ENCODE results near the gene MAST3. TPM values are rescaled to one million over a fixed set of nuclear protein-coding genes. Genes with fewer than 3 reads are reported as not detected.
A peak's percentile ranks its signal among the peaks of the same experiment; 100 is the strongest.

Gene MAST3
- total and polyA plus RNA-seq, 2 of the 8 experiments (the other 6 are each of a cell fraction or from before 2014, with no cell fraction given): 3.4 to 9.0 TPM

GRCh38 chr19:18194181-18194530 lies 96.6 kb downstream of the MAST3 start:
- H4K91ac ChIP-seq (replicated peaks; ENCODE audit: insufficient read length, low read length): no peak overlapping the region
- no peak overlapping the region for H3K56ac ChIP-seq (replicated peaks; ENCODE audit: insufficient read length, low read depth, low read length)
- no peak overlapping the region for H4K5ac ChIP-seq (ENCODE audit: insufficient read length, low read depth, low read length)
- H2AK5ac ChIP-seq (ENCODE audit: low read depth, low read length): no peak overlapping the region
- H3K9me3 ChIP-seq (ENCODE audit: insufficient read depth in 2 of 2, low read depth in 1 of 2, low read length in 1 of 2): no peaks in the 10 kb centered on the region
- no peak overlapping the region for H2BK15ac ChIP-seq (ENCODE audit: low read length)
- no peak overlapping the region for H3K18ac ChIP-seq (ENCODE audit: extremely low read depth, low read length)
- no peak for FAIRE-seq
- 75% methylated on average over 12 of the region's 12 CpGs; no CpG with 5 or more reads in 1 of the 2 experiments for WGBS, 2 experiments (ENCODE audit: extremely low coverage in 1 of 2, insufficient coverage in 1 of 2, insufficient read length in 1 of 2, insufficient replicate concordance in 2 of 2, low coverage in 1 of 2, low lambda C conversion rate in 2 of 2, missing lambda C conversion rate in 1 of 2)
- peaks cover 3 to 22% of the 10 kb centered on the region in 2 experiments for H4K20me1 ChIP-seq (replicated peaks in 1 of 2; ENCODE audit: control insufficient read depth in 1 of 2, insufficient read depth in 2 of 2, low read length in 2 of 2)
- TF ChIP-seq HDAC2 (IDR thresholded peaks at IDR 0.05; ENCODE audit: borderline replicate concordance in 1 of 2, low read depth in 2 of 2, low read length in 2 of 2) (no peak), GABPA (IDR thresholded peaks at IDR 0.05; ENCODE audit: borderline replicate concordance, insufficient read depth, low read length) (no peak), CBX8 (IDR thresholded peaks at IDR 0.05; ENCODE audit: borderline replicate concordance, low read depth, low read length) (no peak), RFX5 (IDR thresholded peaks at IDR 0.05; ENCODE audit: borderline replicate concordance, low read depth, low read length) (no peak), SIRT6 (IDR thresholded peaks at IDR 0.05; ENCODE audit: low read length) (no peak), E2F6 (IDR thresholded peaks at IDR 0.05) (no peak), RNF2 (IDR thresholded peaks at IDR 0.05; ENCODE audit: borderline replicate concordance, low read depth, low read length, missing control alignments, poor library complexity, severe bottlenecking) (no peak), SP2 (IDR thresholded peaks at IDR 0.05; ENCODE audit: low read length) (no peak), TAF1 (IDR thresholded peaks at IDR 0.05; ENCODE audit: low read depth, low read length) (no peak), POU5F1 (IDR thresholded peaks at IDR 0.05; ENCODE audit: low read depth, low read length) (no peak), KDM1A (IDR thresholded peaks at IDR 0.05; ENCODE audit: borderline replicate concordance, low read length) (no peak), ZNF274 (IDR thresholded peaks at IDR 0.05; ENCODE audit: borderline replicate concordance, extremely low read depth, low read length) (no peak)
- H3K14ac ChIP-seq (ENCODE audit: insufficient read length): no peak overlapping the region
- peaks cover 10% of the 10 kb centered on the region for H3K23me2 ChIP-seq (ENCODE audit: low read depth, low read length)
- no peaks in the 10 kb centered on the region for H3K27me3 ChIP-seq (replicated peaks in 1 of 4; ENCODE audit: control insufficient read depth in 3 of 4, extremely low read depth in 1 of 4, insufficient read depth in 3 of 4, low read length in 3 of 4)
- peaks cover 0 to 4% of the 10 kb centered on the region in 2 experiments; a peak in 1 of 4 replicates for H3K79me2 ChIP-seq (ENCODE audit: control insufficient read depth in 1 of 2, insufficient read depth in 2 of 2, low read length in 2 of 2)
- H3K4me3 ChIP-seq (ENCODE audit: extremely low read depth in 1 of 4, insufficient read depth in 2 of 4, low read depth in 3 of 4, low read length in 4 of 4): peak overlapping the region; percentile 82 to 96 (median 89)
- H3K79me1 ChIP-seq (ENCODE audit: low read depth, low read length): peaks cover 6% of the 10 kb centered on the region; the same call in 1 of the 2 replicates
- H3K4me2 ChIP-seq (ENCODE audit: insufficient read depth in 1 of 2, low read depth in 2 of 2, low read length in 2 of 2): peak overlapping the region; percentile 93 to 94
- ChIA-PET CTCF (ENCODE audit: partially characterized antibody) (interaction anchor here (0.6 to 2.3 kb wide), 9 partner anchors 16 to 323 kb away, joined by 3 to 12 read pairs (median 4); a partner anchor contains a TSS), POLR2A (ENCODE audit: partially characterized antibody) (interaction anchor here (0.6 to 5.8 kb wide), 8 partner anchors 9 to 526 kb away, joined by 3 to 38 read pairs (median 4); partner anchors contain the start of genes IFI30, JUND and RAB3A)
- DNase-seq (ENCODE audit: low read depth in 1 of 2, low spot score in 2 of 2): no peak
- H2BK12ac ChIP-seq (ENCODE audit: low read depth, low read length): no peak overlapping the region
- peaks cover 5 to 12% (median 8%) of the 10 kb centered on the region in 4 experiments for H3K4me1 ChIP-seq (replicated peaks in 1 of 4; ENCODE audit: control insufficient read depth in 3 of 4, insufficient read depth in 4 of 4, low read length in 3 of 4)
- H3K23ac ChIP-seq (ENCODE audit: insufficient read length): no peak overlapping the region
- no peak overlapping the region for H2AFZ ChIP-seq (ENCODE audit: low read length)
- no peak overlapping the region for H2BK120ac ChIP-seq (replicated peaks; ENCODE audit: low read depth, low read length)
- peaks cover 9 to 26% (median 10%) of the 10 kb centered on the region in 4 experiments; a peak in 6 of 8 replicates for H3K36me3 ChIP-seq (ENCODE audit: control insufficient read depth in 2 of 4, insufficient read depth in 4 of 4, low read length in 3 of 4)
- H3K9ac ChIP-seq (replicated peaks in 1 of 4; ENCODE audit: extremely low read depth in 1 of 4, low read depth in 3 of 4, low read length in 3 of 4): peak overlapping the region in 1 of 4 experiments; percentile 51; a peak in 1 of 7 replicates
- H3K4ac ChIP-seq (replicated peaks; ENCODE audit: insufficient read length, low read depth, low read length): no peak overlapping the region
- H3K27ac ChIP-seq (ENCODE audit: low read depth, low read length): no peak overlapping the region
- H2BK20ac ChIP-seq (ENCODE audit: low read length): no peak overlapping the region
- H4K8ac ChIP-seq (ENCODE audit: extremely low read depth, insufficient read depth, low read length): no peak overlapping the region
- H2BK5ac ChIP-seq (ENCODE audit: low read depth, low read length): no peak overlapping the region

Measured in H1 (cell line).